HepG2 (cell line): ENCODE measurements around the gene ACOT4. TPM values are rescaled to one million over a fixed set of nuclear protein-coding genes. Genes with fewer than 3 reads are reported as not detected.
A peak's percentile ranks its signal among the peaks of the same experiment; 100 is the strongest.

Experiments used
- ATF7-NPFF ChIP-seq: sonication (generic); formaldehyde crosslinking; IDR thresholded peaks from 2 replicates; pipeline ENCODE4 v1.8.1; 2023; ENCODE audit warnings: mild to moderate bottlenecking, low read depth, missing genetic modification reagents, moderate library complexity
- CEBPG ChIP-seq: IDR thresholded peaks from 2 replicates; pipeline ENCODE4 v1.6.1; 2016
- CEBPZ ChIP-seq: IDR thresholded peaks from 2 replicates; pipeline ENCODE4 v1.6.1; 2012; ENCODE audit warnings: low read length, improper control_type of control experiment
- GATAD1 ChIP-seq: IDR thresholded peaks from 2 replicates; pipeline ENCODE4 v1.6.1; 2016; ENCODE audit warnings: missing genetic modification reagents, missing compliant biosample characterization
- HNRNPLL ChIP-seq: fragments of 200-400 bp; formaldehyde crosslinking; IDR thresholded peaks from 2 replicates; pipeline ENCODE4 v1.6.1; 2017; ENCODE audit warnings: mild to moderate bottlenecking, low read depth, low read length; ENCODE audit not compliant: poor library complexity, severe bottlenecking
- NFIC ChIP-seq: IDR thresholded peaks from 2 replicates; pipeline ENCODE4 v1.6.1; 2012; ENCODE audit warnings: mild to moderate bottlenecking, low read length, inconsistent platforms
- PAXIP1 ChIP-seq: sonication (generic); formaldehyde crosslinking; conservative IDR thresholded peaks from 2 replicates; pipeline ENCODE4 v1.4.0; 2020; ENCODE audit warnings: mild to moderate bottlenecking, missing genetic modification reagents, moderate library complexity
- SP4 ChIP-seq: sonication (generic); formaldehyde crosslinking; IDR thresholded peaks from 2 replicates; pipeline ENCODE4 v1.8.1; 2023; ENCODE audit warnings: mild to moderate bottlenecking, missing genetic modification reagents
- SUZ12 ChIP-seq: fragments of 150-350 bp; IDR thresholded peaks from 2 replicates; pipeline ENCODE4 v1.6.1; 2014; ENCODE audit warnings: low read depth, low read length
- TMF1 ChIP-seq: sonication (generic); formaldehyde crosslinking; IDR thresholded peaks from 2 replicates; pipeline ENCODE4 v1.8.1; 2022; ENCODE audit warnings: low read depth, missing genetic modification reagents
- TP53 ChIP-seq: sonication (generic); formaldehyde crosslinking; conservative IDR thresholded peaks from 2 replicates; pipeline ENCODE4 v1.4.0; 2020; ENCODE audit warnings: missing genetic modification reagents
- ZBTB20 ChIP-seq: sonication (generic); formaldehyde crosslinking; IDR thresholded peaks from 2 replicates; pipeline ENCODE4 v1.8.1; 2023; ENCODE audit warnings: missing genetic modification reagents, low read depth, mild to moderate bottlenecking, borderline replicate concordance
- ZNF232 ChIP-seq: sonication (generic); formaldehyde crosslinking; IDR thresholded peaks from 2 replicates; pipeline ENCODE4 v1.4.0; 2020; ENCODE audit warnings: missing genetic modification reagents, borderline replicate concordance
- ZNF362 ChIP-seq: sonication (generic); formaldehyde crosslinking; IDR thresholded peaks from 2 replicates; pipeline ENCODE4 v1.4.0; 2020; ENCODE audit warnings: missing genetic modification reagents, mild to moderate bottlenecking, borderline replicate concordance
- ZNF576 ChIP-seq: sonication (generic); formaldehyde crosslinking; IDR thresholded peaks from 2 replicates; pipeline ENCODE4 v1.4.0; 2020; ENCODE audit warnings: mild to moderate bottlenecking, missing genetic modification reagents
- polyA plus RNA-seq, 8 experiments: library from polyadenylated mRNA; depleted of rRNA in 3 of 8; stranded (reverse) in 7 of 8; unstranded in 1 of 8; fragments of >200 nt; fragmentation: Illumina TruSeq in 4 of 8; extraction: Trizol in 4 of 8; gene quantifications; 2 replicates each; pipeline versions ENCODE4 v1.2.1 to v1.2.3, GENCODE V29; 2011 to 2016; ENCODE audit warnings: low read depth in 4 of 8, missing spikeins in 1 of 8, mixed read lengths in 1 of 8; ENCODE audit not compliant: insufficient read depth in 1 of 8
- total RNA-seq, 5 experiments: library from RNA; depleted of rRNA; stranded (reverse); fragments of >200 nt; fragmentation: Illumina TruSeq; extraction: Trizol; gene quantifications; 2 replicates each; pipeline ENCODE4 v1.2.3, GENCODE V29; 2016; ENCODE audit warnings: low read depth in 1 of 5
- TF ChIP-seq, protein P1 (sequence below): sonication (generic); formaldehyde crosslinking; IDR thresholded peaks from 2 replicates; pipeline ENCODE4 v1.5.1; 2020; ENCODE audit warnings: mild to moderate bottlenecking, missing genetic modification reagents, moderate library complexity

ACOT4 gene
- total and polyA plus RNA-seq, 2 of the 13 experiments (the other 11 are each of a cell fraction or from before 2014, with no cell fraction given): 0.04 to 0.05 TPM

DNA sequence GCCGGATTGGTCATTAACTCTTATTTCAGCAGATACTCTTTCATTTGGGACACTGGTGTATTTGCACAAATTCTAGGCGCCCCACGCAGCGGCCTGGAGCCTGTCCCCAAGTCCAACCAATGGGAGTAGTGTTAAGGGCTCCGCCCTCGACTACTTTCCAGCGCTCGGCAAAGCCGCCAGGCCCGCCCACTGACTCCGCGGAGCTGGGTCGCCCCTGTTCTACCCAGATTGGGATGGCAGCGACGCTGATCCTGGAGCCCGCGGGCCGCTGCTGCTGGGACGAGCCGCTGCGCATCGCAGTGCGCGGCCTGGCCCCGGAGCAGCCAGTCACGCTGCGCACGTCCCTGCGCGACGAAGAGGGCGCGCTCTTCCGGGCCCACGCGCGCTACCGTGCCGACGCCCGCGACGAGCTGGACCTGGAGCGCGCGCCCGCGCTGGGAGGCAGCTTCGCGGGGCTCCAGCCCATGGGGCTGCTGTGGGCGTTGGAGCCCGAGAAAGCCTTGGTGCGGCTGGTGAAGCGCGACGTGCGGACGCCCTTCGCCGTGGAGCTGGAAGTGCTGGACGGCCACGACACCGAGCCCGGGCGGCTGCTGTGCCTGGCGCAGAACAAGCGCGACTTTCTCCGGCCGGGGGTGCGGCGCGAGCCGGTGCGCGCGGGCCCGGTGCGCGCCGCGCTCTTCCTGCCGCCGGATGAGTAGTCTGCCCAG is 20.8 kb downstream of the ACOT4 start, which contains the start of gene ACOT6 (continued):
- 0 out of 2 replicates have a peak, but pooled peaks have one; percentile 30 for TF ChIP-seq PAXIP1
- TF ChIP-seq ZNF232 (CRISPR knock-in tag): no peak
- no peak for TF ChIP-seq TMF1 (CRISPR knock-in tag)
- no peak; the same call in 1 of the 2 replicates for TF ChIP-seq ATF7-NPFF
- no peak for TF ChIP-seq NFIC
- TF ChIP-seq ZNF362 (CRISPR knock-in tag): peak; percentile 45; the same call in 1 of the 2 replicates
- no peak for TF ChIP-seq SUZ12
- peak; percentile 81 for TF ChIP-seq HNRNPLL
- no peak for TF ChIP-seq ZNF576 (CRISPR knock-in tag)
- TF ChIP-seq TP53 (CRISPR knock-in tag): no peak
- TF ChIP-seq CEBPZ: no peak
- TF ChIP-seq GATAD1: peak; percentile 32; the same call in 1 of the 2 replicates
- no peak for TF ChIP-seq ZBTB20 (CRISPR knock-in tag)
- TF ChIP-seq, protein P1, sequence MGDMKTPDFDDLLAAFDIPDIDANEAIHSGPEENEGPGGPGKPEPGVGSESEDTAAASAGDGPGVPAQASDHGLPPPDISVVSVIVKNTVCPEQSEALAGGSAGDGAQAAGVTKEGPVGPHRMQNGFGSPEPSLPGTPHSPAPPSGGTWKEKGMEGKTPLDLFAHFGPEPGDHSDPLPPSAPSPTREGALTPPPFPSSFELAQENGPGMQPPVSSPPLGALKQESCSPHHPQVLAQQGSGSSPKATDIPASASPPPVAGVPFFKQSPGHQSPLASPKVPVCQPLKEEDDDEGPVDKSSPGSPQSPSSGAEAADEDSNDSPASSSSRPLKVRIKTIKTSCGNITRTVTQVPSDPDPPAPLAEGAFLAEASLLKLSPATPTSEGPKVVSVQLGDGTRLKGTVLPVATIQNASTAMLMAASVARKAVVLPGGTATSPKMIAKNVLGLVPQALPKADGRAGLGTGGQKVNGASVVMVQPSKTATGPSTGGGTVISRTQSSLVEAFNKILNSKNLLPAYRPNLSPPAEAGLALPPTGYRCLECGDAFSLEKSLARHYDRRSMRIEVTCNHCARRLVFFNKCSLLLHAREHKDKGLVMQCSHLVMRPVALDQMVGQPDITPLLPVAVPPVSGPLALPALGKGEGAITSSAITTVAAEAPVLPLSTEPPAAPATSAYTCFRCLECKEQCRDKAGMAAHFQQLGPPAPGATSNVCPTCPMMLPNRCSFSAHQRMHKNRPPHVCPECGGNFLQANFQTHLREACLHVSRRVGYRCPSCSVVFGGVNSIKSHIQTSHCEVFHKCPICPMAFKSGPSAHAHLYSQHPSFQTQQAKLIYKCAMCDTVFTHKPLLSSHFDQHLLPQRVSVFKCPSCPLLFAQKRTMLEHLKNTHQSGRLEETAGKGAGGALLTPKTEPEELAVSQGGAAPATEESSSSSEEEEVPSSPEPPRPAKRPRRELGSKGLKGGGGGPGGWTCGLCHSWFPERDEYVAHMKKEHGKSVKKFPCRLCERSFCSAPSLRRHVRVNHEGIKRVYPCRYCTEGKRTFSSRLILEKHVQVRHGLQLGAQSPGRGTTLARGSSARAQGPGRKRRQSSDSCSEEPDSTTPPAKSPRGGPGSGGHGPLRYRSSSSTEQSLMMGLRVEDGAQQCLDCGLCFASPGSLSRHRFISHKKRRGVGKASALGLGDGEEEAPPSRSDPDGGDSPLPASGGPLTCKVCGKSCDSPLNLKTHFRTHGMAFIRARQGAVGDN: peak; percentile 92
- no peak for TF ChIP-seq CEBPG
- TF ChIP-seq SP4 (CRISPR knock-in tag): no peak; the same call in 1 of the 2 replicates
